Fibroblast of peridontal ligament (primary cell): ENCODE data around the gene PDE7B.

Experiments used
- DNase-seq: peaks from one replicate; pipeline ENCODE4 v3.0.0-alpha.2; 2010; ENCODE audit errors: extremely low read depth

The PDE7B gene

GRCh38 chr6:135983718-135984343 is 132.3 kb downstream of the PDE7B start:
- DNase-seq, result peak; percentile 33

GRCh38 chr6:135985471-135985870 is 134.0 kb downstream of the PDE7B start:
- DNase-seq, result no peak

GRCh38 chr6:135987226-135987625 is 135.7 kb downstream of the PDE7B start:
- DNase-seq, result no peak

GRCh38 chr6:135990439-135990838 is 138.9 kb downstream of the PDE7B start:
- no peak for DNase-seq

- no peak for DNase-seq
These were observed 139.5 kb downstream of the PDE7B start for GRCh38 chr6:135990855-135991464.

DNA sequence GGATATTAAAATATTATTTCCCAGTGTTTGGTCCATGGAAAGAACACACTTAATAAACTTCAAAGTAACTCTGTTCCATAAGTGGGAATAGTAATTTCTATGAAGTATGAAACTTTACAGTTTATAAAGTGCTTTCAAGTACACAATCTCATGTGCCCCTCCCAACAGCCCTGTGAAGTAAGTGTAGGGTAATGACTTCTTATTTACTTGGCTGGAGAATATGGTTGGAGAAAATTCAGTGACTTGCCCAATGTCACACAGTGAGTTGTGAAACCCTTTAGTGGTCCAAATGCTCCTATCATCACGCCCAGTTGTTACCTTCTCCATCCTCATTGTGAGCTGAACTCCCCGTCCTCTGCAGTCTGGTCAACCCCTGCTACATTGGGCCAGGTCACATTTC is 141.2 kb downstream of the PDE7B start:
- DNase-seq, result no peak

DNA sequence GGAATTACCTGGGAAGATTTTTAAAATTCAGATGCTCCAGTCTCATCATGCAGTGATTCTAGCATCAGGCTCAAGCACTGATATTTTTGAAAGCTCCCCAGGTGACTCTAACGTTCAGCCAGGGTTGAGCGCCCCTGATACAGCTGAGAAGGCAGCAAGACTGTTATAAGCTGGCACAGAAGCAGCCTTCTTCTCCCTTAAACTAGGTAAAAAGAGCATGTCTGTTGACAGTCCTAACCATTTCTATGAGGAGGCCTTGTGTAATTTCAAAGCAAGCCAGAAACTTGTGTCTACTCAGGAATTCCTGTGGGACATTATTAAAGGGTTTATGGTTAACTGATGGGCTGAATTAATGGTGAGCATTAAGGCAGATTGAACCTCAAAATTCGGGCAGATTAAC is 141.9 kb downstream of the PDE7B start:
- no peak for DNase-seq

GRCh38 chr6:135994857-135995544 is 143.5 kb downstream of the PDE7B start:
- peak; percentile 84 for DNase-seq

GRCh38 chr6:135995545-135995898 is 144.0 kb downstream of the PDE7B start:
- DNase-seq, result no peak

- DNase-seq, result no peak
These were observed 145.2 kb downstream of the PDE7B start for GRCh38 chr6:135996668-135997067.

DNA sequence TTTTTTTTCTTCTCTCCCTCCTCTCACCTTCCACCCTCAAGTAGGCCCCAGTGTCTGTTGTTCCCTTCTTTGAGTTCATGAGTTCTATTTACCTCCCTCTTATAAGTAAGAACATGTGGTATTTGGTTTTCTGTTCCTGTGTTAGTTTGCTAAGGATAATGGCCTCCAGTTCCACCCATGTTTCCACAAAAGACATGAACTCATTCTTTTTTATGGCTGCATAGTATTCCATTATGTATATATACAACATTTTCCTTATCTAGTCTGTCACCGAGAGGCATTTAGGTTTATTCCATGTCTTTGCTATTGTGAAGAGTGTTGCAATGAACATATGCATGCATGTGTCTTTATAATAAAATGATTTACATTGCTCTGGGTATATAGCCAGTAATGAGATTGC is 147.9 kb downstream of the PDE7B start:
- DNase-seq, result no peak

DNA sequence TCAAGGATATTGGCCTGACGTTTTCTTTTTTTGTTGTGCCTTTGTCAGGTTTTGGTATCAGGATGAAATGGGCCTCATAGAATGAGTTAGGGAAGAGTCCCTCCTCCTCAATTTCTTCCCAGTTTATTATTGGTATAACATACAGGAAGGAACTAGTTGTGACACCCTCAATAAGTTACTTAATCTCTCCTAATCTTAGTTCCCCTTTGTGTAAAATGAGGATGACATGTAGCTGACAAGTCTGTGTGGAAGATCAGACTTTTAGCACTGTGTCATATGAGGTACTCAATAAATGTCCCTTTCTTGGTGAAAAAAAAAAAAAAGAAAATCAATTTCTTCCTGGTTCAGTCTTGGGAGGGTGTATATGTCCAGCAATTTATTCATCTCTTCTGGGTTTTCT is 155.8 kb downstream of the PDE7B start:
- DNase-seq, result no peak

DNA sequence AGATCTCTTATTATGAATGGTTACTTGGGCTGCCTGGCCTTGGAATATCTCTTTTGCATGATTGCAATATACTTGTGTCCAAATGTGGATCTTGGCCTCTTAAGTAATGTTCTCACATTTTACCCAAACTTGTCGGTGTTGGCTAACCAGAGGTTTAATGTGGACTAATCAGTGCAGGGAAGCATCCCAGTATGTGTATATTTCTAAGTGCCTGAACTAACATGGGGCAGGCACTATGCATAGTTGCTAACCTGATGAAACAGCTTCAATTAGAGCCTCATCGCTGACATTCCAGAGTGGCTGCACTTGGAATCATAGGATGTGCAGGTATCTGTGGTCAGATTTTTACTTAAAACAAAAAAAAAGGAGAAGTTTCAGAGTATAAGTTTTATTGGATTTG is 160.0 kb downstream of the PDE7B start:
- peak; percentile 85 for DNase-seq

- peak; percentile 89 for DNase-seq
These were observed 160.8 kb downstream of the PDE7B start for GRCh38 chr6:136012198-136012887.

DNA sequence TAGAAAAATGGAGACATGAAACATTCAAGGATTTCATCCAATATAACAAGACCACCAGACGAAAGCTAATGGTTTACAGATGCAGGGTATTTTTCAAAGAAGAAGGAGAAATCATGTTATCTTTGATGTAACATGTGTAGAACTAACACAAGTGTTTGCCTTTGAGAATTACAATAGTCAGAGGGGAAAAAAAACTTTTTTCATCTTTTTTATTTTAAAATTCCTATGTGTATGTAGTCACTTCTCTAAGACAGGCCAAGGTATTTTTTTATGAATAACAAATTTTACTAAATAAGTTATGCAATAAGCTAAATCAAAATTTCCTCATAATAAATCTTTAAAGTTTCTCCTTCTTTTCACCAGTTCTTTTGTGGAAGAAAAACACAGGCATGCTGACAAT is 161.4 kb downstream of the PDE7B start:
- DNase-seq, result peak; percentile 77

GRCh38 chr6:136014454-136015437 is 163.2 kb downstream of the PDE7B start:
- peak; percentile 100 for DNase-seq

- DNase-seq, result peak; percentile 94
These were observed 164.0 kb downstream of the PDE7B start for GRCh38 chr6:136015531-136015930.

- DNase-seq, result peak; percentile 50
These were observed 165.0 kb downstream of the PDE7B start for GRCh38 chr6:136016228-136017225.

DNA sequence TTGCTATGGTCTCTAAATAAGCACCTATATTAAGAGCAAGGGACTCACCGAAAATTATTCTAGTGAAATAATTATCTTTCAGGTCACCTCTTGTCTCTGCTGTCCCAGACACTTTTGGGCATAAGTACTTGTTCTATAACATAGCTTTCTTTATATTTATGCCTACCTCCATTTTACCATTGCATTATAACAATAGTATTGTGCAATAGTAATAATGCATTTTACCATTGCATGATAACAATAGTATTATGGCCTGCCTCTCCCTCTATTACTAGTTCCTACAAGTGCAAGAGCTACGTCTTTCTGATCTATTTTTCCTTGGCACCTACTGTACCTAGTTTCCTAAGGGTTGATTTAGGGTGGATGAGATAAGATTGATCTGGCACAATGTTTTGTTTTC is 169.2 kb downstream of the PDE7B start:
- DNase-seq, result no peak

GRCh38 chr6:136022224-136022874 is 170.8 kb downstream of the PDE7B start:
- no peak for DNase-seq
